ENCODE measurements around the gene TOX2.

The TOX2 gene

GRCh38 chr20:43976547-43976946 lies 61.9 kb downstream of the TOX2 start:
- DNase-seq (ENCODE audit: low read depth) = peak; percentile 41
- TF ChIP-seq, protein P1, sequence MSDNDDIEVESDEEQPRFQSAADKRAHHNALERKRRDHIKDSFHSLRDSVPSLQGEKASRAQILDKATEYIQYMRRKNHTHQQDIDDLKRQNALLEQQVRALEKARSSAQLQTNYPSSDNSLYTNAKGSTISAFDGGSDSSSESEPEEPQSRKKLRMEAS (IDR thresholded peaks at IDR 0.05; ENCODE audit: low read depth, low read length) = no peak
- TF ChIP-seq POLR2A (IDR thresholded peaks at IDR 0.05; ENCODE audit: extremely low read depth, insufficient read length) (no peak), CTCF (IDR thresholded peaks at IDR 0.05; ENCODE audit: low read depth, low read length) (no peak), MYC (IDR thresholded peaks at IDR 0.05; ENCODE audit: low read depth, low read length) (no peak)
- no peak overlapping the region for H3K4me3 ChIP-seq (ENCODE audit: low read depth, low read length)

GRCh38 chr20:43977252-43977651 lies 62.6 kb downstream of the TOX2 start:
- DNase-seq (ENCODE audit: low read depth) = no peak
- TF ChIP-seq, protein P1 (IDR thresholded peaks at IDR 0.05; ENCODE audit: low read depth, low read length) = no peak
- TF ChIP-seq CTCF (IDR thresholded peaks at IDR 0.05; ENCODE audit: low read depth, low read length) (no peak), POLR2A (IDR thresholded peaks at IDR 0.05; ENCODE audit: extremely low read depth, insufficient read length) (no peak), MYC (IDR thresholded peaks at IDR 0.05; ENCODE audit: low read depth, low read length) (no peak)
- H3K4me3 ChIP-seq (ENCODE audit: low read depth, low read length) = no peak overlapping the region

DNA sequence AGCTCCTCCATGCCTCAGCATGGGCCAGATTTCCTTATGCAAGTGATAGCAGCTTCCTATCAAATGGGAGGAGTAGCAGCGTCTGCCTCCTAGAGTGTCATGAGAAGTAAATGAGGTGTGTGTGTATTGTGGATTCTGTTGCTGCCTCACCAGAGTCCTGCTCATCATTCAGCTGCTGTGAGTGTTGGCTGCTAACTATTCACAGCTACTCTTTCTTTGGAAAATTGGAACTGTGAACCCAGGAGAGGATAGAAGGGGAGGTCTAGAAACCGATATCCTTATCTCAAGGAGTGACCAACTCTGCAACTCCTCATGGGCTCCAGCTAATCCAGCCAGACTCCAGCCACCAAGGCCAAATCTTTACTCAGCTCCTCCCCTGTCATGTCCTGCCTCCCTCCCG lies 63.3 kb downstream of the TOX2 start:
- H3K4me3 ChIP-seq (ENCODE audit: low read depth, low read length) = no peak overlapping the region
- TF ChIP-seq CTCF (IDR thresholded peaks at IDR 0.05; ENCODE audit: low read depth, low read length) (no peak), MYC (IDR thresholded peaks at IDR 0.05; ENCODE audit: low read depth, low read length) (no peak), POLR2A (IDR thresholded peaks at IDR 0.05; ENCODE audit: extremely low read depth, insufficient read length) (no peak)
- TF ChIP-seq, protein P1 (IDR thresholded peaks at IDR 0.05; ENCODE audit: low read depth, low read length) = no peak
- no peak for DNase-seq (ENCODE audit: low read depth)

- no peak overlapping the region for H3K4me3 ChIP-seq (ENCODE audit: low read depth, low read length)
- no peak for DNase-seq (ENCODE audit: low read depth)
- TF ChIP-seq, protein P1 (IDR thresholded peaks at IDR 0.05; ENCODE audit: low read depth, low read length) = no peak
- TF ChIP-seq CTCF (IDR thresholded peaks at IDR 0.05; ENCODE audit: low read depth, low read length) (no peak), POLR2A (IDR thresholded peaks at IDR 0.05; ENCODE audit: extremely low read depth, insufficient read length) (no peak), MYC (IDR thresholded peaks at IDR 0.05; ENCODE audit: low read depth, low read length) (no peak)
Measured at GRCh38 chr20:43979576-43980105, 65.0 kb downstream of the TOX2 start.

- no peak for TF ChIP-seq POLR2A (IDR thresholded peaks at IDR 0.05; ENCODE audit: extremely low read depth, insufficient read length)
- peak; percentile 17 for DNase-seq (ENCODE audit: low read depth)
- H3K4me3 ChIP-seq (ENCODE audit: low read depth, low read length) = no peak overlapping the region
Measured at GRCh38 chr20:43981540-43981939, 66.9 kb downstream of the TOX2 start.

GRCh38 chr20:43982016-43982415 lies 67.4 kb downstream of the TOX2 start:
- no peak for DNase-seq (ENCODE audit: low read depth)
- no peak overlapping the region for H3K4me3 ChIP-seq (ENCODE audit: low read depth, low read length)
- no peak for TF ChIP-seq POLR2A (IDR thresholded peaks at IDR 0.05; ENCODE audit: extremely low read depth, insufficient read length)
- TF ChIP-seq, protein P1 (IDR thresholded peaks at IDR 0.05; ENCODE audit: low read depth, low read length) = no peak
- TF ChIP-seq MYC (IDR thresholded peaks at IDR 0.05; ENCODE audit: low read depth, low read length) = no peak
- TF ChIP-seq CTCF (IDR thresholded peaks at IDR 0.05; ENCODE audit: low read depth, low read length) = no peak
